SU-DHL-6 (cell line): ENCODE measurements around the gene GSE1.

Experiments used
- H2AFZ ChIP-seq: fragments of 200-600 bp; sonication (generic); 2 replicates; pipeline ENCODE4 v1.6.1; 2014; ENCODE audit warnings: low read depth, mild to moderate bottlenecking, moderate library complexity, mixed read lengths, antibody characterized with exemption, low read length; ENCODE audit not compliant: severe bottlenecking
- H3F3A ChIP-seq: fragments of 200-600 bp; shearing (Covaris generic); 2 replicates; pipeline ENCODE4 v1.6.0; 2016; ENCODE audit warnings: antibody characterized with exemption, mild to moderate bottlenecking; ENCODE audit not compliant: insufficient read depth
- H3K27ac ChIP-seq: fragments of 200-600 bp; sonication (generic); 2 replicates; pipeline ENCODE4 v1.5.1; 2016; ENCODE audit warnings: low read depth, mild to moderate bottlenecking, low read length, moderate library complexity, mixed read lengths
- H3K27me3 ChIP-seq: fragments of 200-600 bp; sonication (generic), shearing (Covaris generic); 2 replicates; pipeline ENCODE4 v1.6.0; 2014; ENCODE audit warnings: mild to moderate bottlenecking, low read length
- H3K36me3 ChIP-seq: fragments of 200-600 bp; sonication (generic); 2 replicates; pipeline ENCODE4 v1.6.1; 2014; ENCODE audit warnings: mild to moderate bottlenecking, low read length, mixed read lengths
- H3K4me2 ChIP-seq: fragments of 300-600, 200-600 bp; shearing (Covaris generic), sonication (generic); 2 replicates; pipeline ENCODE4 v1.6.0; 2014; ENCODE audit warnings: low read length, low read depth, mild to moderate bottlenecking; ENCODE audit not compliant: poor library complexity, severe bottlenecking
- H3K4me3 ChIP-seq: fragments of 200-600 bp; sonication (generic); 2 replicates; pipeline ENCODE4 v1.5.1; 2014; ENCODE audit warnings: antibody characterized with exemption, low read length, mild to moderate bottlenecking, mixed read lengths; ENCODE audit not compliant: insufficient read depth, poor library complexity, severe bottlenecking
- H3K79me2 ChIP-seq: fragments of 200-600 bp; sonication (generic); 2 replicates; pipeline ENCODE4 v1.6.1; 2014; ENCODE audit warnings: mild to moderate bottlenecking, low read length, moderate library complexity; ENCODE audit not compliant: insufficient read depth
- H3K9ac ChIP-seq: fragments of 200-600 bp; sonication (generic); 2 replicates; pipeline ENCODE4 v1.7.0; 2014; ENCODE audit warnings: mild to moderate bottlenecking, low read length
- H3K9me2 ChIP-seq: fragments of 200-600 bp; sonication (generic); replicated peaks from 2 replicates; pipeline ENCODE4 v1.6.1; 2014; ENCODE audit warnings: low read length; ENCODE audit not compliant: insufficient read depth
- H3K9me3 ChIP-seq: fragments of 200-600 bp; sonication (generic); 2 replicates; pipeline ENCODE4 v1.6.1; 2014; ENCODE audit warnings: low read length, mixed read lengths; ENCODE audit not compliant: insufficient read depth
- H4K20me1 ChIP-seq: fragments of 200-600 bp; sonication (generic); 2 replicates; pipeline ENCODE4 v1.6.1; 2014; ENCODE audit warnings: low read depth, mild to moderate bottlenecking, antibody characterized with exemption, low read length, moderate library complexity, mixed read lengths
- EZH2phosphoT487 ChIP-seq: fragments of 200-600 bp; sonication (generic), shearing (Covaris generic); conservative IDR thresholded peaks from 2 replicates; pipeline ENCODE4 v1.6.1; 2018; ENCODE audit warnings: mild to moderate bottlenecking, antibody characterized with exemption, low read length, moderate library complexity, mixed read lengths
- TF ChIP-seq, protein P1 (sequence below): fragments of 200-600 bp; sonication (generic); IDR thresholded peaks from one replicate; pipeline ENCODE4 v1.5.1; 2017; ENCODE audit warnings: antibody characterized with exemption, mild to moderate bottlenecking, low read length, moderate library complexity; ENCODE audit not compliant: insufficient read depth, poor library complexity, severe bottlenecking

Gene GSE1

DNA sequence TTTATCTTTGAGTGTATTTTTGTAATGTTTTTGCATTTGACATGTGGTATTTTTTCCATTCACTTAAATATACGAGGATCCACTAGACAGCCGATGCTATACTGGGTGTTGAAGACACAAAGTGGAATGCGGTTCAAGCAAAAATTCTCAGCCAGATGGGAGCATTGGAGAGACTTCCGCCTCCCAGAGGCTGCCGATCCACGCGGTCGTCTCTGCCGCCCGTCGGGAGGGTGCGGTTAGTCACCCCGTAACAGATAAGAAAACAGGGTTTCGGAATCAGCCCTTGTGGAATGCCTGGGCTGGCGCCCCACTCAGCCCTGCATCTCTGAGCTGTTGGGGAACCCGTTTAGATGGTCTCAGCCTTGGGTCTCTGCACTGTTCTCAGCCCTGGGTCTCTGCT is 7.3 kb downstream of the GSE1 start:
- Histone ChIP-seq H3K27me3 (no peaks in the 10 kb centered on the region), H3K36me3 (no peaks in the 10 kb centered on the region), H3K27ac (no peak overlapping the region), H4K20me1 (no peaks in the 10 kb centered on the region), H3K4me3 (no peak overlapping the region), H3K79me2 (no peaks in the 10 kb centered on the region), H3K4me2 (no peak overlapping the region), H2AFZ (no peak overlapping the region), H3F3A (no peaks in the 10 kb centered on the region), H3K9ac (no peak overlapping the region), H3K9me2 (no peaks in the 10 kb centered on the region), H3K9me3 (no peaks in the 10 kb centered on the region)
- TF ChIP-seq EZH2phosphoT487, result no peak
- TF ChIP-seq, protein P1, sequence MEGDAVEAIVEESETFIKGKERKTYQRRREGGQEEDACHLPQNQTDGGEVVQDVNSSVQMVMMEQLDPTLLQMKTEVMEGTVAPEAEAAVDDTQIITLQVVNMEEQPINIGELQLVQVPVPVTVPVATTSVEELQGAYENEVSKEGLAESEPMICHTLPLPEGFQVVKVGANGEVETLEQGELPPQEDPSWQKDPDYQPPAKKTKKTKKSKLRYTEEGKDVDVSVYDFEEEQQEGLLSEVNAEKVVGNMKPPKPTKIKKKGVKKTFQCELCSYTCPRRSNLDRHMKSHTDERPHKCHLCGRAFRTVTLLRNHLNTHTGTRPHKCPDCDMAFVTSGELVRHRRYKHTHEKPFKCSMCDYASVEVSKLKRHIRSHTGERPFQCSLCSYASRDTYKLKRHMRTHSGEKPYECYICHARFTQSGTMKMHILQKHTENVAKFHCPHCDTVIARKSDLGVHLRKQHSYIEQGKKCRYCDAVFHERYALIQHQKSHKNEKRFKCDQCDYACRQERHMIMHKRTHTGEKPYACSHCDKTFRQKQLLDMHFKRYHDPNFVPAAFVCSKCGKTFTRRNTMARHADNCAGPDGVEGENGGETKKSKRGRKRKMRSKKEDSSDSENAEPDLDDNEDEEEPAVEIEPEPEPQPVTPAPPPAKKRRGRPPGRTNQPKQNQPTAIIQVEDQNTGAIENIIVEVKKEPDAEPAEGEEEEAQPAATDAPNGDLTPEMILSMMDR, result no peak

DNA sequence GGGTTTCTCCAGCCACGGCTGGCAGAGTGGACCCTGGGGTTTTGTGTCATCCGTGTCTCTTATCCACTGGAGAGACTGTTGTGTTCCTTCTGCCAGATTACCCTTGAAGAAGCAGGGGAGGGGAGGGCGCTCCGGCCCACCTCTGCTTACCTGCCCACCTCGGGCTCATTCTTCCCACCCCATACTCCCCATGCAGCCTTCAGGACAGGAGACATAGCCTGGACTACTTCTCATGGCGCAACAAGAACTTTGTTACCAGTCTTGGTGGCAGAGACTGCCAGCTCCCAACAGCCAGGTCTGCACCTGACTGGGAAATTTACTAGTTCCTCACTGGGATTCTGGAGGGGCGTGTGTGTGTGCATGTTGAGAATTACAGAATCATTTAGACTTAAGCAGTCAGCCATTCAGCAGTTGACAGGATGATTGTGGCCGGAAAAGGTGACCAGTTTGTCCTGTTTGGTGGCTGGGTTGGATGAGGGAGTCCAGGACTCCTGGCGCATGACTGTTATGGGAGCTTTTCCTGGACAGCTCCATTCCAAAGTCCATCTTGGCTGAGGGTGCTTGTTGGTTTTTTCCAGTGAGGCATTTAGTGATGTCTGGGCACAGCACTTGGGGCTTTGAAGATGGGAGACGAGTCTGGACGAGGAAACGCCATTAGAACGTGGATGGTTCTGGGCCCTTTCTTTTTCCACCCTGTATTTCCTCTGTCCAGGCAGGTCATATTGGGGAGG is 8.7 kb downstream of the GSE1 start:
- no peak overlapping the region for H3K4me2 ChIP-seq

DNA sequence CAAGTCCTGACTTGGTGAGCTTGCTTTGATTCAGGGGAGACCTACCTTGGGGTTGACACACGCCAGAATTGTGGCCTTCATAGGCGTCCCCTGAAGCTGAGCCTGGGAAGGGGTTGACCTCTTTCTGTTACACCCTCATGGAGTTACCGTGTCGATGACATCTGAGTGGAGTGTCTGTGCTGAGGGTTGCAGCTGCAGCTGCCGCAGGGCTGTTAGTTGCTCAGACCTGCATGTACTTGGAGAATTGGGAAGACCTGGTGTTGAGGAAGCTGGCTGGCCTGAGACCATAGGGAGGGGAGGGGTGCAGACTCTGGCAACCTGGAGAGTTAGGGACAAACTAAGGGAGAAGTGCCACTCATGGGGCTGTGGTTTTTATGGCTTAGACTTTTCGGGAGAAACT is 9.6 kb downstream of the GSE1 start:
- no peaks in the 10 kb centered on the region for H3K9me2 ChIP-seq
- no peaks in the 10 kb centered on the region for H3K9me3 ChIP-seq
- no peak overlapping the region for H3K4me2 ChIP-seq
- no peak for TF ChIP-seq EZH2phosphoT487
- TF ChIP-seq, protein P1, result no peak
- no peaks in the 10 kb centered on the region for H3K27me3 ChIP-seq
- no peak overlapping the region for H3K4me3 ChIP-seq
- H4K20me1 ChIP-seq, result no peaks in the 10 kb centered on the region
- H3F3A ChIP-seq, result no peaks in the 10 kb centered on the region
- no peak overlapping the region for H2AFZ ChIP-seq
- no peaks in the 10 kb centered on the region for H3K79me2 ChIP-seq
- no peak overlapping the region for H3K27ac ChIP-seq
- no peak overlapping the region for H3K9ac ChIP-seq
- no peaks in the 10 kb centered on the region for H3K36me3 ChIP-seq

More for the DNA sequence above, 8.7 kb downstream of the GSE1 start:
- H2AFZ ChIP-seq, result no peak overlapping the region
- no peaks in the 10 kb centered on the region for H3K9me2 ChIP-seq
- no peaks in the 10 kb centered on the region for H3K27me3 ChIP-seq
- H3K4me3 ChIP-seq, result no peak overlapping the region
- TF ChIP-seq EZH2phosphoT487, result no peak
- TF ChIP-seq, protein P1, result no peak
- no peaks in the 10 kb centered on the region for H3K79me2 ChIP-seq
- H3K27ac ChIP-seq, result no peak overlapping the region
- H3K9me3 ChIP-seq, result no peaks in the 10 kb centered on the region
- H4K20me1 ChIP-seq, result no peaks in the 10 kb centered on the region
- H3K9ac ChIP-seq, result no peak overlapping the region
- no peaks in the 10 kb centered on the region for H3F3A ChIP-seq
- no peaks in the 10 kb centered on the region for H3K36me3 ChIP-seq
